GM08714 (cell line): Measurements from ENCODE around the gene SLC17A7.

Experiments
- H3K4me3 ChIP-seq: fragments of 200-500 bp; sonication (Bioruptor generic); 2 replicates; pipeline ENCODE4 v1.5.1; 2014; ENCODE audit warnings: mild to moderate bottlenecking, low read length, inconsistent platforms
- ZNF274 ChIP-seq: IDR thresholded peaks from 2 replicates; pipeline ENCODE4 v1.6.1; 2012; ENCODE audit warnings: mild to moderate bottlenecking, low read depth, low read length

The SLC17A7 gene

DNA sequence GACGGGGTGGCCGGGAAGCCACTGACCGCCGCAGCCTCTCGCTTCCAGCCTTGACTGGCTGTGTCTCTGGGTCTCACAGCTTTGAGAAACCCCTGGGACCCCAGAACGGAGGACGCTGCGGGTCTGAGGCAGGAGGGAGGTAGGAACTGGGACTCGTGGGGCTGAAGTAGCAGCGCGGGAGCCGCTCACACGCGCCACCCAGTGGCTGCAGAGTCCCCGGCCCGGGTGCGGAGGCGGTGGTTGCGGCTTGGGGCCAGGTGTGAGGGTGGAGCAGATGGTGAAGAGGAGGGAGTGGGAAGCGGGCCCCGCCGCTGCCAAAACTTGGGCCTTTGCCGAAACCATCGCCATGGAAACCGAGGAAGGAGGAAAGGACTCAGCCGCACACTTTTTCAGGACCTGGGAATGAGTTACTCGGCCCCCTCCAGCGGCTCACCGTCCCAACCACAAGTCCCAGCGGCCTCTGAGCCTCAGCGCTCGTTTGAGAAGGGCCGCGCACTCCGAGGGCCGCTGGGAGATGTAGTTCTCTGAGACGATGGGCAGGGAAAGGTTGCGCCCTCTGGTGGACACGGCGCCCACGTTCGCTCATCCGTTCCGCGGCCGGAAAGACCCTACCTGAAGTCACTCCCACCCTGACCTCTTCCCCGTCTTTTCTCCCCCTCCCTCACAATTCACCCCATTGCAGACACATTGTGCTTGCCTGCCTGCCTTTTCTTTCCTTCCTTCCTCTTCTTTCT is 2.2 kb upstream of the SLC17A7 start:
- H3K4me3 ChIP-seq, result peak overlapping the region; percentile 57; the same call in 1 of the 2 replicates
- TF ChIP-seq ZNF274, result no peak

GRCh38 chr19:49442771-49443365 is 1.5 kb upstream of the SLC17A7 start:
- H3K4me3 ChIP-seq, result peak overlapping the region; percentile 57; the same call in 1 of the 2 replicates
- no peak for TF ChIP-seq ZNF274

GRCh38 chr19:49442354-49442753 is 1.0 kb upstream of the SLC17A7 start:
- no peak for TF ChIP-seq ZNF274
- no peak overlapping the region for H3K4me3 ChIP-seq

- no peak overlapping the region for H3K4me3 ChIP-seq
These were observed 628 bp upstream of the SLC17A7 start for GRCh38 chr19:49441960-49442350.

GRCh38 chr19:49440439-49441209 is 703 bp downstream of the SLC17A7 start:
- no peak for TF ChIP-seq ZNF274
- no peak overlapping the region for H3K4me3 ChIP-seq

More at GRCh38 chr19:49441960-49442350, 628 bp upstream of the SLC17A7 start:
- no peak for TF ChIP-seq ZNF274

- TF ChIP-seq ZNF274, result no peak
- no peak overlapping the region for H3K4me3 ChIP-seq
These were observed 1.5 kb downstream of the SLC17A7 start for GRCh38 chr19:49439836-49440235.

- no peak for TF ChIP-seq ZNF274
- H3K4me3 ChIP-seq, result no peak overlapping the region
These were observed 3.1 kb downstream of the SLC17A7 start for GRCh38 chr19:49438261-49438660.

GRCh38 chr19:49437231-49437630 is 4.1 kb downstream of the SLC17A7 start:
- TF ChIP-seq ZNF274, result no peak
- no peak overlapping the region for H3K4me3 ChIP-seq

GRCh38 chr19:49436381-49437017 is 4.8 kb downstream of the SLC17A7 start:
- no peak overlapping the region for H3K4me3 ChIP-seq
- no peak for TF ChIP-seq ZNF274

- H3K4me3 ChIP-seq, result no peak overlapping the region
- no peak for TF ChIP-seq ZNF274
These were observed 5.7 kb downstream of the SLC17A7 start for GRCh38 chr19:49435670-49436069.

DNA sequence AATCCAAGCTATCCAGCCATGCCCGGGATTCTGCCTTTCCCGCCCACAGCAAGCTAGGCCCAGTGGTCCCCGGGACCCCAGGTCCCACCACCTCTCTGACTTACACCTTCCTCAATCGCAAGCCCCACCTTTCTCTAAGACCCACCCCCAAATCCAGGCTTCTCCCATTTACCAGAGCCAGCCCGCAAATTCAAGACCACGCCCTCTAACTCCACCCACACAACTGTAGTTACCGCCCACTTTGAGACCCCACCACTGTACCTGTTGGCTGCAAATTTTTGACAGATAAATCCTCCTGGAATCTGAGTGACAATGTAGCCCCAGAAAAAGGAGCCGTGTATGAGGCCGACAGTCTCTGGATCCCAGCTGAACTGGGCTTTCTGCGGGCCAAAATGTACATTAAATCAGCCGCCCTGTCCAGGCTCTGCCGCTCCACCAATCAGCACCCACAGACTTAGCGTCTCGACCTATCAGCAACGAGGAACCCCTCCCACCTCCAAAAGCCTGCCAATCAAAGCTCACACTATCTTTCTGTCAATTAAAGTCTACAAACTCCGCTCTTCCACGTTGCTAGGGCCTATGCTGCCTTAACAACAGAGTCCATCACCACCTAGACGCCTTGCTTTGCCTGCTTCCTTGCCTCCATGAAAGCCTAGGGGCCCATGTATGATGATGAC is 6.3 kb downstream of the SLC17A7 start:
- no peak for TF ChIP-seq ZNF274
- no peak overlapping the region for H3K4me3 ChIP-seq

- no peak overlapping the region for H3K4me3 ChIP-seq
- no peak for TF ChIP-seq ZNF274
These were observed 8.0 kb downstream of the SLC17A7 start for GRCh38 chr19:49433240-49433901.
